ENCODE measurements around the gene EYA2.

DNA sequence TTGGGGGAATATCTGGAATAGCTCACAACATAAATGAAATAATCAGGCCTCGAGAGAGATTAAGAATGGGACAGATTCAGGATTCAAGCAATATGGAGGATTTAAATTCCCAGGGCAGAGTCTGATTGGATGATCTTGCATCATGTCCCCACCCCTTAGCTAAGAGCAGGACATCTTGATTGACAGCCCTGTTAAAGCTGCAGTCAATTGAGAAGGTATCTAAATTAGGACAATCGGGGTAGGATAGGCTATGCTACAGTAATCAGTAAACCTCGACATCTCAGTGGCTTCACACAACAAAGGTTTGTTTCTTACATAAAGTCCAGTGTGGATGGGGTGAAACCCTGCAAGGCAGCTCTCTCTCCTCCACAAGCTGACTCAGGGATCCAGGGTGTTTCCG lies 109.5 kb downstream of the EYA2 start:
- TF ChIP-seq EZH2 (IDR thresholded peaks at IDR 0.05; ENCODE audit: borderline replicate concordance, low read depth, low read length, poor library complexity, severe bottlenecking) (no peak), CTCF (conservative IDR thresholded peaks at IDR 0.05; ENCODE audit: low read depth, low read length) (no peak)

All from A673 (cell line).